Skeletal muscle cell (primary cell): ENCODE data around the gene STX18.
A peak's percentile ranks its signal among the peaks of the same experiment; 100 is the strongest.

Experiments
- DNase-seq: peaks from one replicate; pipeline ENCODE4 v3.0.0-alpha.2; 2010; ENCODE audit warnings: low read depth
- H3K4me3 ChIP-seq: 2 replicates; pipeline ENCODE4 v1.5.1; 2011; ENCODE audit warnings: low read depth, mild to moderate bottlenecking, control low read depth, low read length, moderate library complexity

STX18 gene

GRCh38 chr4:4394644-4395043, 147.2 kb downstream of the STX18 start:
- no peak for DNase-seq
- no peak overlapping the region for H3K4me3 ChIP-seq

- DNase-seq: no peak
Measured at GRCh38 chr4:4392501-4393183, 149.2 kb downstream of the STX18 start.

GRCh38 chr4:4391866-4392265, 150.0 kb downstream of the STX18 start:
- H3K4me3 ChIP-seq: no peak overlapping the region

More at GRCh38 chr4:4392501-4393183, 149.2 kb downstream of the STX18 start:
- H3K4me3 ChIP-seq: no peak overlapping the region

GRCh38 chr4:4390515-4391240, 151.2 kb downstream of the STX18 start:
- DNase-seq: no peak
- H3K4me3 ChIP-seq: no peak overlapping the region

More at GRCh38 chr4:4391866-4392265, 150.0 kb downstream of the STX18 start:
- DNase-seq: no peak

GRCh38 chr4:4390046-4390445, 151.8 kb downstream of the STX18 start:
- DNase-seq: no peak
- no peak overlapping the region for H3K4me3 ChIP-seq

GRCh38 chr4:4388836-4389575, 152.8 kb downstream of the STX18 start:
- H3K4me3 ChIP-seq: no peak overlapping the region
- DNase-seq: no peak

GRCh38 chr4:4388311-4388790, 153.5 kb downstream of the STX18 start:
- DNase-seq: no peak
- H3K4me3 ChIP-seq: no peak overlapping the region

- no peak for DNase-seq
Measured at GRCh38 chr4:4387531-4388310, 154.1 kb downstream of the STX18 start.

GRCh38 chr4:4386736-4387392, 155.0 kb downstream of the STX18 start, which contains the start of gene NSG1:
Gene NSG1, plus strand, starts transcription at chr4:4387102. Its CDS starts 528 bp downstream, at chr4:4387630.
- peak within 1 kb of the TSS; percentile 43 for H3K4me3 ChIP-seq
- no peak for DNase-seq

More at GRCh38 chr4:4387531-4388310, 154.1 kb downstream of the STX18 start:
- peak overlapping the region; percentile 43 for H3K4me3 ChIP-seq

GRCh38 chr4:4386296-4386735, 155.5 kb downstream of the STX18 start:
- H3K4me3 ChIP-seq: peak overlapping the region; percentile 43

GRCh38 chr4:4385729-4386295, 156.0 kb downstream of the STX18 start:
- DNase-seq: no peak
- H3K4me3 ChIP-seq: peak overlapping the region; percentile 43

More at GRCh38 chr4:4386296-4386735, 155.5 kb downstream of the STX18 start:
- no peak for DNase-seq

- no peak for DNase-seq
- H3K4me3 ChIP-seq: no peak overlapping the region
Measured at GRCh38 chr4:4384837-4385236, 157.0 kb downstream of the STX18 start.

- no peak overlapping the region for H3K4me3 ChIP-seq
- no peak for DNase-seq
Measured at GRCh38 chr4:4383085-4383484, 158.8 kb downstream of the STX18 start.

- H3K4me3 ChIP-seq: no peak overlapping the region
- DNase-seq: no peak
Measured at GRCh38 chr4:4379540-4380087, 162.2 kb downstream of the STX18 start.

- no peak for DNase-seq
- H3K4me3 ChIP-seq: no peak overlapping the region
Measured at GRCh38 chr4:4377732-4378460, 164.0 kb downstream of the STX18 start.

GRCh38 chr4:4377191-4377590, 164.7 kb downstream of the STX18 start:
- no peak for DNase-seq
- no peak overlapping the region for H3K4me3 ChIP-seq

- DNase-seq: no peak
- H3K4me3 ChIP-seq: no peak overlapping the region
Measured at GRCh38 chr4:4376074-4376473, 165.8 kb downstream of the STX18 start.
